Stimulated activated CD4-positive, alpha-beta T cell treated with anti-CD3 and anti-CD28 coated beads, Interleukin-12 subunit alpha, Interleukin-12 subunit beta, amount 100 ng/mL, for 24 hours (primary cell): Measurements from ENCODE around the gene KRTAP4-6.
"Not testable (repeated sequence)": the region's sequence is repeated elsewhere in the genome, so short reads cannot be mapped to it uniquely, and the experiment has no call there.

Experiments
- DNase-seq, 2 experiments: peaks; one replicate each; pipeline ENCODE4 v3.0.0-alpha.2; 2020; ENCODE audit warnings: low read depth in 2 of 2

Gene KRTAP4-6

GRCh38 chr17:41107941-41108450, 32.3 kb downstream of the KRTAP4-6 start:
- DNase-seq = no peak

GRCh38 chr17:41105347-41105746, 35.0 kb downstream of the KRTAP4-6 start, which contains the start of gene KRTAP4-9:
KRTAP4-9 (plus strand) TSS chr17:41105389; CDS start chr17:41105389, 0 bp downstream.
- DNase-seq = not testable (repeated sequence)

- not testable (repeated sequence) for DNase-seq
Observed at GRCh38 chr17:41104386-41105038, 35.8 kb downstream of the KRTAP4-6 start.

DNA sequence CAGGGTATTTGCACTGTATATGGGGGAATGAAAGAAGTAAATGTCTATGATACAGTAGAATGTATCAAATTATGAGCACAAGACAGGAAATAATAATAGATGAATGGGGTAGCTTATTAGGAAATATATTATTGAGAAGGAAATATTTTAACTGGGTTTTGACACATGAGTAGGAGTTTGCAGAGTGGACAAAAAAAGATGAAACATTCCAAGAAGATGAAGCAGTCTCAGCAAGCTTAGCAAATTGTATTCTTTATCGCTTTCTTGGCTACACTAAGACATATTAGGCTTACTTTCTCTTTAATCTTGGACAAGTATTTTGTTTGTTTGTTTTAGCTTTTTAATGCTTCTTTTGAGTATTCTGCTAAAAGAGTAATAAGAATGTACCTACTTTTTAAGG, 36.4 kb downstream of the KRTAP4-6 start:
- no peak for DNase-seq

GRCh38 chr17:41101586-41102259, 38.6 kb downstream of the KRTAP4-6 start, which contains the start of gene KRTAP4-16:
KRTAP4-16 (minus strand) TSS chr17:41102209; CDS start chr17:41102209, 0 bp downstream.
- DNase-seq = no peak

DNA sequence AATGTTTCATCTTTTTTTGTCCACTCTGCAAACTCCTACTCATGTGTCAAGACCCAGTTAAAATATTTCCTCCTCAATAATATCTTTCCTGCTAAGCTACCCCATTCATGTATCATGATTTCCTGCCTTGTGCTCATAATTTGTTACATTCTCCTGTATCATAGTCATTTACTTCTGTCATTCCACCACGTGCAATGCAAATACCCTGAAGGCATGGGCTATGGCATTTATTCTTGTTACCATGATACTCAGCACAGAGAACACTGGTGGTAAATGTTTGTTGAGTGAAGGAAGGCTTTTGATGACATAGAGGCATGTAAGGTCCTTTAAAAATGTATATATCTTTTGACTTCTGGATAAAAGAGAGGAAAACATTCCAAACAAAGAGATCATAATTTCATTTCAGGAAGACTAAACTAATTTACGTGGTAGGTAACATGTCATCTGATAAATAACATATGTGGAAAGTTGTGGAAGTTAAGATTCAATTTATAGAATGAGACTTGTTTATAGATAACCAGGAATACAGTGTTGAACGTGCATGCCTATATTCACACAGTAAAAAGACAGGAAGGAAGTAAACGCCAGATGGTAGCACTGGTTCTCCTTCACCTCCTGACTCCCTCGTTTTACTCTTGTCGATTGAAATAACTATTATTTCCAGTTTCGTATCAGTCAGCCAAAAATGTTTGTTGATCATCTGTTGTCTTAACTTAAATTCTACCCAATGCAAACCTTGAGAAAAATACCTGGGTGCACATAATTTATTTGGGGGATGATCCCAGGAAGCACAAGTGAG, 40.5 kb downstream of the KRTAP4-6 start:
- DNase-seq = not testable (repeated sequence)

DNA sequence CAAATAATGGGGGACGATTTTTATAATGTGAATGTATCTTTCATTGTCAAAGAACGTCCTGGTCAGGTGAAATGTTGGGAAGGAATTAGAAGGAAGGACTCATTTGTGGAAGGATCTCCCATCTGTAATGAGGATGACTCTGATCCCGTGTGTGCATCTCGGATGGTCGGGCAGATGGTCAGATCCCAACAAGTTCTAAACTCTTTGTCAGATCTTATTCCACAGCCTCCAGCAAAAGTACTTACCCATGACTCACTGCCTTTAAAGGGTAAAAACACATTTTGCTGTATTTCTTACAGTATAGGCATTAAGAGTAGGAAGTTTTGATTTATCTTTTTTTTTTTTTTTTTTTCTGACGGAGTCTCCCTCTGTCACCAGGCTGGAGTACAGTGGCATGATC, 41.9 kb downstream of the KRTAP4-6 start:
- DNase-seq = no peak

DNA sequence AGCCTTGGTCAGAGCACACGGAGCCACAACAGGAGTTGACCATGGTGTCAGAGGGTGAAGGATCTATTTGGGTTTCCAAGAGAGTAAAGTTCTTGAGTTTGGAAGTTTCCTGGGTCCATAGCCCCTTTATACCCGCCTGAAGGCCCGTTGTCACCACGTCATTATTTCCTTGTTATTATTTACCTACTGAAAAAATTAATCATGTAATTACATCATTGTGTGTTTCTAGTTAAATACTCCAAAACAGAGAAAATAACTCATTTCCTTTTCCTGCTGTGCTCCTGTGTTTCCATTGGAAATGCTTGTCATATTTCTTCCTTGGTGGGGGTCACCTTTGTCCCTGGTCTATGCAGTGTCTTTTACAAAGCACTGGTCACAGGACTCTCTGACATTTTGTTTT, 42.3 kb downstream of the KRTAP4-6 start, which contains the start of gene KRTAP4-8:
Gene KRTAP4-8, minus strand, starts transcription at position 101 of the 400 bp plus-strand sequence. Its CDS starts 58 bp downstream, at position 43.
- DNase-seq = no peak

DNA sequence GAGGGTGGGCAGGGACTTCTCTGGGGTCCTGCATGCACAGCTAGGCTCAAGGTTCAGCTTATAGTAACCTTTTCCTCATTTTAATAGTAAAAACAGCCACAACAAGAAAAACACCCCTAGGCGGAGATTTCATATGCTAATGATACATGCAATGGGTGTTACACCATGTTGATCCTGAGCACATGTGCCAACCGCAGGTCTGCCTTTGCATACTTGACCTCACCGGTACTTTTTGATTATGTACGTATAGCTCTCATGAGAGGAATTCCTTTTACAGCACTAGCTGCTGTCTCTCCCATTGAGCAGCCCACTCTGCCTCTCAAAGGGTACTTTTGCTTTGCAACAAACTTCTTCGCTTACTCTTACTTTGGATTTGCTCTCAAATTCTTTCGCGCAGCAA, 44.3 kb downstream of the KRTAP4-6 start:
- no peak for DNase-seq
